Epidermal melanocyte (primary cell): Measurements from ENCODE around the gene NRXN2.

Source experiments
- DNase-seq: peaks from one replicate; pipeline ENCODE4 v3.0.0; 2011; ENCODE audit warnings: low spot score; ENCODE audit not compliant: insufficient read length

NRXN2 gene

DNA sequence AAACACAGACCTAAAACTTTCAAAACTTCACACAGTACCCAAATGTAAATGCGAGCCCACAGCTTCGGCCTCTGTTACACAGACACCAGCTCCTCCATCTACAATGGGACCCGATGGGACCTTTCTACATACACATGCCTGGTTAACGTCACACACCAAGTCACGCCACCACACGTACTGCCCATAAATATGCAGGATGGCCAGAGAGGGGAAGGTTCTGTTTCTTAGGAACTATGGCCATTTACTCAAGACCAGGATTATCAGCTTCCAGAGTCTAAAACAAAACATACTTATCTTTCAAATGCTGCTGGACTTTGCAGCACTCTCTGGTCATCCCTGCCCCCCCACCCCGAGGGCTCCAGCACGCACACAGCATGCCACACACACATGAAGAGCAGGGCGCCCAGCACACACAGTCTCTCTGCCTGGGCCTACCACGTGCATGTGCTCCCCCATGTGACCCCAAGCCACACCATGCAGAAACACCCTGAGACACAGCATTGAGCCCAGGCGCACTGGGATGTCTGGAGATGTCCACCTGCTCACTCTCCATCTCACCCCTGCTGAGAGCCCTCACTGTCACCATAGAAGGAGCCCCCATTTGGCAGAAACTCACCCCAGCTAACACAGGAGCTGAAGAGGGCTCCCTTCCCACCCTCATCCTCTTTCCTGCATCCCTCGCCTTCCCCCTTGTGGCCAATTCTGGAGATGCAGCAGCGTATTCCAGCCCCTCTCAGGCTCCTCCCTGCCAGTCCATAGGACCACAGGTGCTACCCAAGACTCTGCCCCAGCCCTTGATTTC lies 70.2 kb downstream of the NRXN2 start:
- DNase-seq, result peak; percentile 84

DNA sequence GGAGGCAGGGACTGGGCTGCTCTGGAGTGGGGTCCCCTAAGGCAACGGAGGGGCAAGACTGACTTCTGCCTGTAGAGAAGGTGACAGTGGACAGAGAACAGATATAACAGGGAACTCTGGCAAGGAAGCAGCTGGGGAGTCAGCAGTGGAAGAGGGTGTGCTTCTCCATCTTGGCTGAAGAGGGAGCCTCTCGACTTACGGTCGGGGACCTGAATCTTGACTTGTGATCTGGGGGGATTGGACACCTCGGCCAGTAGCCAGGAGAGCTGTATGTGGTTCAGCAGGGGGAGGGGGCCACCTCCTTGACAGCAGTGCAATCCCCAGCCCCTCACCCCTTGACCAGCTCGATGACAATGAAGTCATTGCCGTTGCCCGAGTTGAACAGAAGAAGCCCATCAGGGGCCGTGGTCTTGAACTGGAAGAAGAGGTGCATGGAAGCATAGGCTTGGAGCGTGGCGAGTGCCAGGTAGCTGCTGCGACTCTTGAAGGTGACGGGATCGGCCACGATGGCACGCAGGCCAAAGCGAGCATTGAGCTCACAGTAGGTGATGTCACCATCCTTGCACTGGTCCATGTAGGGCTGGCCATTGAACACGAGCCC lies 72.0 kb downstream of the NRXN2 start:
- DNase-seq, result no peak

DNA sequence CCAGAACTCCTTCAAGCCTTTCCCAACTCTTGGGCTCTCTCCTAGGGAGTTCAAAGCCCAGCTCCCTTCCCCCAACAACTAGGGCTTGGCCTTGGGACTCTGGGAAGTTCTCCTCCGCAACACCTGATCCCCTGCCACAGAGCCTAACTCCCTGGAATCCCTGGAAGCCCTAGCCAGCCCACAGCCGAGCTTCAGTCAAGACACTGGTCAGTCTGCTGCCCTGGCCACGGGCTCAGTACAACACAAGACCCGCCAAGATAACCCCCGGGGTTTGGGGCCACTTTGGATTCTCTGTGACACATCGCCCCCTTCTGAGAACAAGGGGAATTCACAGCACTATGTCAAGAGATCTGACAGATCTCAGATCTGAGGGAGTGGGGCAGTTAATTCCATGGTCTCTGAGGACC lies 73.7 kb downstream of the NRXN2 start:
- DNase-seq, result no peak

DNA sequence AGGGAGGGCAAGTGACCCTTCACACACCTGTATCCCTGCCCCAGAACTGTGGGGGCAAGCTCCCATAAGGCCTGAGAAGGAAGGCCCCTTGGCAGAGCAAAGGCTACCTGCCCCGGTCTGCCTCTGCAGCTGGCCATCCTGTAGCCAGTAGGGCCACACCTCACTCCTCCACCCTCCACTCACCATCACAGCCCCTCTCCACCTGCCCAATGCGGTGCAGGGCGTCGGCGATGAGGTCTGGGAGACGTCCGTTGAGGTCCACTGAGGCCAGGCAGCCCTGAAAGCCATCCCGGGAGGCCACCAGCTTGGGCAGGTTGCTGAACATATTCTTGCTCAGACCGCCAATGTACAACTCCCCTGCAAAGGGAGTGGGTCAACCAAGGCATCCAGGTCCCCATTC lies 74.4 kb downstream of the NRXN2 start:
- no peak for DNase-seq

DNA sequence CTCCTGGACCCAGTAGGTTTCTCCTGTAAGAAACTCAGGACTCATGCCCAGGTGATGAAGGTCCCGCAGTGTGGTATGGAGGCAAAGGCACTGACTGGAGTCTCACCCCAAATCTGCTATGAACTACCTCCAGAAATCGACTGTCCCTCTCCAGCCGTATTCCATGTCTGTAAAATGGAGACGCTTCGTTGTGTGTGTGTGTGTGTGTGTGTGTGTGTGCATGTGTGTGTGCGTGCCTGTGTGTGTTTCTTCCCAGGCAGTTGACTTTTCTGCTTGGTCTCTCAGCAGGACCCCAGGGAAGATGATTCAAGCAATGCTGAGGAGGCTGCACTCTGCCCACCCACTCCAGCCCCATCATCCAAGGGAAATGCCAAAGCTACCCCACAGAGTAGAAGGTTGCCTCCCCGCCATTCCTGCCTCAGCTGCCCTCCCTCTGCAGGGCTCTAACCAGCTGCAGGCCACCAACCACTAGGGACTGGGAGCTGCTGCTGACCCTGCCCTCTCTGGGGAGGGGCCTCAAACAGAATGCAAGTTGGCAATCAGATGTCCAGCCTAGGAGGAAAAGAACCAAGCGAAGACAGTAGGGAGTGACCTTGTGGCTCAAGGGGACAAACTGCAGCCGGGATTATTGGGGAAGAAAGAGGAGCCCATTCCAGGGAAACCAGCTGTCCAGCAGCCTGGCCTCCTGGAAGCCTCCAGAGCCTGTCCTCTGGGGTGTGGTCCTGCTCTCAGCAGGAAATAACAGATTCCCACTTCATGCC lies 75.8 kb downstream of the NRXN2 start:
- no peak for DNase-seq

DNA sequence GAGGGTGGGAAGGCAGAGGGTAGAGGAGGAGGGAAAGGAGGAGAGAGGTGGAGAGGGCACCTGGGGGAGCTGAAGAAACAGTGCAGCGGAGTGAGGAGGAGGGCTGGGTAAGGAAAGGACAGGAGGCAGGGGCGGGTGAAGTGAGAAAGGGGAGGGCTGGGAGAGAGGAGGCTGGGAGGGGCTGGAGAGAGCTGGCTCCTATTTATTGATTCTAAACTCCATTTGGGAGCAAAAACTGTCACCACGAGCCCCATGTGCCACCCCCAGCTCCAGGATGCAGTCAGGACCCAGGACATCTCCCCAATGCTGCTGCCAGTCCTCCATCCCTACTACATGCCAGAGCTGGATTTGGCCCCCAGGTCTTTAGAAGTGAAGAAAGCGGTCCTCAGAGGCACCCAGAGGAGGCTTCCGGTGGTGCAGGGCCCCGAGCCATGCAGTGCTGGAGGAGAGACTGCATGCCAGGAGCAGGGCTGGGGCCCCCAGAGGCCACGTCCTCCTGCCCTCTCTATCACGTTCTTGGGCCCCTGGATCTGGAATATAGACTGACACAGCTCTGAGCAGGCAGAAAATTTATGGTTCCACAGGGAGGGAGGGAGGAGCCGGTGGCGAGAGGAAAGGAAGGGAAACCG lies 78.2 kb downstream of the NRXN2 start:
- no peak for DNase-seq

DNA sequence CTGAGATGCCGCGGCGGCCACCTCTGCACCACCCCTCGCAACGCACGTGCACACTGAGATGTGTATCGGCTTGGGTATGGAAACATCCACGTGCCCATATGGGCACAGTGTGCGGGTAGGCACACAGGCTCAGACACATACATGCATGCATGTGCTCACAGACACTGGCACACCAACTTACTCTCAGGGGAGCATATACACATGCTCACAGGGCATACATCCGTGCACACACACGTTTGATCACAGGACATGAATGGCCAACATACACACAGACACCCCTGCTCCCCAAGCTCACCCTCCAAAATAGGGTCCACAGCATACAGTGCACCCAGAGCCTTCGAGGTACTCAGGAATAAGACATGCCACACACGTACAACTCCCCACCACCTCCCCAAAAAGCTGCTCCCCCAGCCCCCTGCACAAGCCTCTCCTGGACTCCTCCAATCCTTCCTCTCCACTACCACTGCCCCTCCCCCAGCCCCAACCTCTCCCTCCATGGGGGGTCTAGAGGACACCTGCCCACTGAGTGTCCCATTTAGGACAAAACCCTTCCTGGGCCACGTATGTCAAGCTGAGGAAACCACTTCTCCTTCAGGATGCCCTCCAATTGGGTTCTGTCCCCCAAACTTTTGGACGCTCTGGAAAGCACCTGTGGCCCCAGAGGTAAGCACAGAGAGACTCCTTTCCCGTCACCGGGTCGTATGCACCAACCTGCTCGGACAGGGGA lies 78.9 kb downstream of the NRXN2 start:
- DNase-seq, result no peak

DNA sequence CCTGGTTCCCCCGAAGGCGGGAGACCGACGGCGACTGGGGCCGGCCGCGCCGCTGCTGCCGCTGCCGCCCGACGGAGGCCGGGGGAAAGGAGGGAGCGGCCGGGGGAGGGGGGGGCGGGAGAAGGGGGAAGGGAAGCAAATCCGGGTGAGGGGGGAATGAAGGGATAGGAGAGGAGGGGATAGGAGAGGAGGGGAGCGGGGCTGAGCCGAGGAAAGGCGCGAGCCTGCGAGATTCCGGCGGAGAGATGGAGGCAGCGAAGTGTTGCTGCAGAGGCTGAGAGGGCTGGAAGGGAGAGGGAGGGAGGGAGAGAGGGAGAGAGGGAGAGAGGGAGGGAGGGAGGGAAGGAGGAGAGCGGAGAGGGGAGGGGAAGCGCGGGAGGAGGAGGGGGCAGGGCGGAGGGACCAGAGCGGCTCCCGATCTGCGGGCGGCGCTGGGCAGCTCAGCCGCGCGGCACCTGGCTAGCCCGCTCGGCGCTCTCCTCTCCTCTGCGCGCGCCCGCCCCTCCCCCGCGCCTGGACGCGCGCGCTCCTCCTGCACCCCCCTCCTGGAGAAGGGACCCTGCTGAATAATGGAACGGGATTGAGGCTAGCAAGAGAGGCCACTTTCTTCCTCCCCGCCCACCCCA lies 79.6 kb downstream of the NRXN2 start:
- no peak for DNase-seq

DNA sequence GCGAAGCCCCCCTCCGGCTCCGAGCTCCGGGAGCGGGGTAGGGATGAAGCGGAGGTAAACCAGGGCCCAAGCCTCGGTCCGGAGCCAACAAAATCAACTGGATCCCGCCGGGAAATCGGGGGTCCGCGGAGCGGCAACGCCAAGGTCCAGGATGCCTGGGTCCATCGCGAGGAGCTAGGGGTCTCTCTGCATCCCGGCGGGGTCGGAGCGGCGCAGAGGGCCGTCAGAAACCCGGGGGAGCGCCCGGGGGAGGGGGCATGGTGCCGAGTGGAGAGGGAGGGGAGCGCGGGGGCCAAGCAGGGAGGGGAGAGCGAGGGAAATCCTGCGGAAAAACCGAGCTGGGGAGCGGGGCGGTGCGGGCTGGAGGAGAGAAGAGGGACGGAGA lies 80.1 kb downstream of the NRXN2 start:
- no peak for DNase-seq

DNA sequence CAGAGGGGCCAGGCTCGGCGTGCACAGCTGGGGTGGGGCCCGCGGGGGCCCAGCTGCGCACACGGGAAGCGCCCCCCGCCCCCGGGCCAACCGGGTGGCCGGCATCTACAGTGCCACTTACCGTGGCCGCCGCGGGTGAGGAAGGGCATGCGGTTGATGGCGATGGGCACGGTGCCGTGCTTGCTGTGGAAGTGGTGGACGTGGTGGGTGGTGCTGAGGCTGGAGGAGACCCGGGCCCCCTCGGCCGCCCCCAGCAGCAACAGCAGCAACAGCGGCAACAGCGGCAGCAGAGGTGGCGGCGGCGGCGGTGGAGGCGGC lies 80.6 kb downstream of the NRXN2 start:
- DNase-seq, result no peak

DNA sequence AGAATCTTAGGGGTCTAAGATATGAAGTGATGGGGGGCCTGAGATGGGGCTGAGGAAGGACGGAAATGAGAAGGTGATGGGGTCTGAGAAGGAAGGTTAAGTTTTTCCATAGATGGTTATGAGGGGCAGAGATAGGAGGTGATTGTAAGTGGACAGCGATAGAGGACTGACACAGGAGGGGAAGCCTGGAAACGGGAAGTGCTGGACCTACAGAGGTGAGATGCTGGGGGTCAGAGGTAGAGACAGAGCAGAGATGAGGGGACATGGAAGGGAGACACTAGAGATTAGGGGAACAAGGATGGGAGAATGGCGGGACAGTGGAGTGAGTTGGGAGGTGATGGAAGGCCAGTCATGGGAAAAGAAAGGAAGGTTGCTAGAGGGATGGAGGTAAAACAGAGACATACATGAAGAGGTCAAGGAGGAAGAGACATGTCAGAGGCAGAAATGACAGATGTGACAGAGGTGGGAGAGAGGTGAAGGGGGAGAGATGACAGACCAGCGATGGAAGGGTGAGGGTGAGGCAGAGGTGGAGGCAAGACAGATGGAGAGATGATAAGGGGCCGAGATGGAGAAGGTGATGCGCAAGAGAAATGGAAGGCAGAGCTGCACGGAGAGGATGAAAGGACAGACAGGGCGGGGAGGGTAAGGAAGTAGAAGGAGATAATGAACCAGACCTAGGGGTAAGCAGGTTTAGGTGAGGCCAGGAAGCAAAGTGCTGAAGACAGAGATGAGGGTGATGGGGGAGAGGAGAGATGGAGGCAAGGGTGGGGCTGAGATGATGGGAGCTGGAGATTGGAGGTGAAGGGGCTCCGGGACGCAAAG lies 81.2 kb downstream of the NRXN2 start:
- no peak for DNase-seq

DNA sequence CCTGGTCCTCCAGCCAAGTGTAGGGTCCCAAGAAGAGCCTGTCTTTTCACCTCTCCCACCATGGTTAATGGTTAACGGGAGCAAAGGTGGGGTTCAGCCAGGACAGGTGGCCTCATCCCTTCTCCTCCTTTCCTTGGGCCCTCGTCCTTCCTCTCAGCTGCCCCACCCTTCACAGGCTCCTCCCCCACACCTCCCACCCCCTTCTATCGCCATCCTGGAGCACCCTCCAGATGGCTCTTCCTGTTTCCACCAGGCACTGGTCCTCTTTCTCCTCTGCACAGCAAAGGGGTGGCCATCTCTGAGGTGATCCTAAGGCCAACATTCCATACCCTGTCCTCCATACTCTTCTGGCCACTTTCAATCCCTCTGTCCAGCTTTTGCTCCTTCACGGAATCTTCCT lies 83.1 kb downstream of the NRXN2 start:
- no peak for DNase-seq

DNA sequence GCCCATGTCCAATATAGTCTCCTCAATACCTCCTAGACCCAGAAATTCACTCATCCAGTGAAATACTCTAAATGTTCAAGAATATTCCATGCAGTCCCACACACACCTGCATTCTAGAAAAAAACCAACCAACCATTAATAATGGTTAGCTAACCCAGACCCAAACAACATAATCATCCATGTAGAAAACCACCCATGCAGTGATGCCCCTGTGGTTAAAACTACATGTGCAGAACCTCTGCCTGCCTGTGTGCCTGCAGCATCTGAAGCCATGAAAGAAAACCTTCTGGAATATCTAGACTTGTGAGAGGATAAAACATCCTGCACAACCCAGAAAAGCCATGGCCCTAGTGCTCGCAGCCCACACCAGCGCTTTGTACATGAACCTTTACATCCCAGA lies 84.2 kb downstream of the NRXN2 start:
- no peak for DNase-seq

DNA sequence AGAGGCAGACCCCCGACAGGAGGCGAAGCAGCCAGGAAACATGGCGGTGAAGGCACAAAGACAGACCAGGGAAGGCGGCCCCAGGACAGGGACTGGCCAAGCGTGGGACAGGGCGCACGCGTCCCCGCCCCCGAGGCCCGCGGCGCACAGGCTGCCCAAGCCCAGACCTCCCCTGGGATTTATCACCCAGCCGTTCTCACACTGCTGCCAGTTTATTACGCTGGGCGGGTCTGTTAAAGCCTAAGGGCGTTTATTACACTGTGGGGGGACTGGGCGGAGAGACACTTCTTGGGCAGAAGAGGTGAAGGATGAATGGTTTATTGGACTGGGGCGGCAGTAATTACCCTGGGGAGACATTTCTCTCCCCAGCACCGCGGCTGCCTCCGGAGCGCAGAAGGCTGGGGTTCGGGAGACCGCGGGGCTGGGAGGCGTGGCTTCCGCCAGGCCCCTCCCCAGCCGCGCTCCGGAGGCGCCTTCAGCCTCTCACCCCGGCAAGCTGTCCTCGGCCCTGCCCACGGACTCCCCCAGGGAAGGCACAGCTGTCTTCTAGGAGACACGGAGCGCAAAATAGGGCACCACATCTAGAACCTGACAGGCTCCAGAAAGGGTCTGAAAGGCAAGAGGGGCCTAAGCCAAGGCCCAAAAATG lies 84.9 kb downstream of the NRXN2 start:
- DNase-seq, result no peak

DNA sequence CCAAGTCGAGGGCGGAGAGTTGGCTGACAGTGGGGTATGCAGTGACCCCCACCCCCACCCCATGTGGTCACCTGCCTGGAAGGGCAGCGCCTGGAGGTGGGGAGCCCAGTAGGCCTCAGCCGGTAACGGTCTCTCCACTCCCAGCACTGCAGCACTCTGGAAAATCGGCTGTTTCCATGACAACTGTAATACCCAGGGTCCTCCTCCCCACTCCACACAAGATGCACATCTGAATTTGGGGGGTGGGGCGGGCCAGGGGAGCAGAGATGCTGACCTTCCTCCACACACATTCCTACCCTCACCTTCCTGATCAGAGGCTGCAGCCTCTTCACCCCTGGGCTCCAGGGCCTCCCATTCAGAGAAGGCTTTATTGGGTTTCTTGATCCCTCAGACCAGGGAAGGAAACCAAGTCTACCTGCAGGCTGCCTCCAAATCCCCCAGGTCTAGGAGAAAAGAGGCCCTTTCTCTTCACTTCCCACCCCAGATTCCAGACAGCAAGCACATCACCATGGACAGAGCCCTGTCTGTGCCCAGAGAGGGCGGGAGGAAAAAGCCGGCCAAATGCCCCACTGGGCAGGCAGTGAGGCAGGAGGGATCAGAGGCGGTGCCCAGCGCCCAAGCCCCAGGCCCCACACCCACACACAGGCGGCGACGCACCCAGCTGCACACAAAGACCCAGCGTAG lies 85.5 kb downstream of the NRXN2 start:
- DNase-seq, result peak; percentile 43

DNA sequence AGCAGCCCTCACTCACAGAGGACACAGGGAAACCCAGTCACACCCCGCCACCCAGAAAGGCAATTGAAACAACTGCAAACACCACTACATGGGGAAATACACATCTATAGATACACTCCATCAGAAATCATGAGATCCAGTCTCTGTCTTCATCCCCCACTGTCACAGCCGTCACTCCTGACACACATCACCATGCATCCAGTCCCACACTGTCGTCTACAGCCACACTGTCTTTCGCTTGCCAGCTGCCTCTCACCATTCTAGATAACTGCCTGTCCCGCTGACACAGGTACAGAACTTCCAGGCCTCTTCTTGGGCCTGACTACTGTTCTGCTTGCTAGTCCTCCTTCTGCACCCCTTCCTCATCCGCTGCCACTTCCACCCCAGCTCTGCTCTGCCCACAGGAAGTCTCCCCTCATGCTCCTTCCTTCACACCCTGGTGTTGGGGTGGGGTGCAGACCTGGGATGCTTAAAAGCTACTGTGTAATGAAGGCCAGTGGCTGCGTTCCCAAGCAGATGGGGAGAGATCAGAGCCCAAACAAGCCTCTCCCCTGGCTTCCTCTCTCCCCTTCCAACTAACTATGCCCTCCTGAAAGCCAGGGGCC lies 89.3 kb downstream of the NRXN2 start:
- DNase-seq, result no peak

DNA sequence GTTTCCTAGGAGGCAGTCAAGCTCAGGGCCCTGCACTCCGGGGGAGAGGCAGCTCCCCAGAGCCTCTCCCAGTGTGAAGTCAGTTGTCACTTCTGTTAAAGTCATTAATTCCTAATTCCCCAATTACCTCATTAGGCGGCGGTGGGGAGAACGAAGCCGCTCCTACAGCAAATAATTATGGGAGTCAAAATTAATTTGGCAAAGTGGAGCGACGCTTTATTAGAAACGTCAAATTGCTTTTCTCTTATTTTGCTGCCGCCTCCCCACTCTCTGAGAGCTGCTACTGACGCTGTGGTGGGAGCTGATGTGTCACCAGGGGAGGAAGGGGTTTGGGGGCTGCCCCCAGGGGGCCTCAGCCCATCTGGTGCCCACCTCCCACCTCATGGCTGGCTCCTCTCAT lies 90.3 kb downstream of the NRXN2 start:
- DNase-seq, result no peak

DNA sequence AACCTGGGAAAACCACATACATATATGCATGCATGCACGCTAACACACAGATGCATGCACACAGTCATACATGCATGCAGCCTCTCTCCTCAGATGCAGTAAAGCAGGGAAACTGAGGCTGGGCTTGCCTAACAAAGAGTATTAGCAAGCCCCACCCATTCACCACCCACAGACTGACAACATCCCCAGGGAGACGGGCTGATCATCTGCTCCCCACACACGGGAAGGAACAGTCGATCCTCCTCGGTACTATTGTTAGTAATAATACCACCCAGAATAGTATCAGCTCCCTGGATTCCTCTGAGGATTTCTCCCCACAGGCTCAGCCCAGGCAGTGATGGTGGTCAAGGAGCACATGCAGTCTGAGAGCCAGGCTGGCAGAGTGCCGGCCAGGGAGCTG lies 90.8 kb downstream of the NRXN2 start:
- DNase-seq, result no peak

DNA sequence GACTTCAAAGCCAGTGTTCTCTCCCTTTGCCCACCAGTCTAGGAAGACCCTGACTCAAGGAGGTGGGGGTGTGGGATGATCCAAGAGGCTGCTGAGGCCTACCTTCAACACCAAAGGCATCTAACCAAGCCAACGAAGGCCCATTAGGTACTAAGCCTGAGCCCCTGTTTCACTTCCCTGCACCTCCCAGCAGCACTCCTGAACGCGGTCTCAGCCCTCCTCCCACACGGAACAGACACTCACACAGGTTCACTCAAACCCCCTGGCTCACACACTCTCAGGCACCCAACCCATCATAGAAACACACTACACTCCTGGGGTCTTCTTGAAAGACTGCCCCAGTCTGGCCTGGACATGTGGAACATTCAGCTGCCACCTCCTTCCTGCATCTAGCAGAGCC lies 91.3 kb downstream of the NRXN2 start:
- DNase-seq, result no peak
